ENCODE results near the gene BLID.

- TF ChIP-seq CTCF (IDR thresholded peaks at IDR 0.05) (no peak), EZH2phosphoT487 (IDR thresholded peaks at IDR 0.05) (no peak)
Measured at GRCh38 chr11:122085264-122085663, 30.8 kb downstream of the BLID start.
